Kasumi-1 (cell line): ENCODE data around the gene NFIX.

Experiments
- DNase-seq, 2 experiments: peaks; one replicate each; lab custom pipeline; 2025; lab: John Stamatoyannopoulos, UW

NFIX gene

DNA sequence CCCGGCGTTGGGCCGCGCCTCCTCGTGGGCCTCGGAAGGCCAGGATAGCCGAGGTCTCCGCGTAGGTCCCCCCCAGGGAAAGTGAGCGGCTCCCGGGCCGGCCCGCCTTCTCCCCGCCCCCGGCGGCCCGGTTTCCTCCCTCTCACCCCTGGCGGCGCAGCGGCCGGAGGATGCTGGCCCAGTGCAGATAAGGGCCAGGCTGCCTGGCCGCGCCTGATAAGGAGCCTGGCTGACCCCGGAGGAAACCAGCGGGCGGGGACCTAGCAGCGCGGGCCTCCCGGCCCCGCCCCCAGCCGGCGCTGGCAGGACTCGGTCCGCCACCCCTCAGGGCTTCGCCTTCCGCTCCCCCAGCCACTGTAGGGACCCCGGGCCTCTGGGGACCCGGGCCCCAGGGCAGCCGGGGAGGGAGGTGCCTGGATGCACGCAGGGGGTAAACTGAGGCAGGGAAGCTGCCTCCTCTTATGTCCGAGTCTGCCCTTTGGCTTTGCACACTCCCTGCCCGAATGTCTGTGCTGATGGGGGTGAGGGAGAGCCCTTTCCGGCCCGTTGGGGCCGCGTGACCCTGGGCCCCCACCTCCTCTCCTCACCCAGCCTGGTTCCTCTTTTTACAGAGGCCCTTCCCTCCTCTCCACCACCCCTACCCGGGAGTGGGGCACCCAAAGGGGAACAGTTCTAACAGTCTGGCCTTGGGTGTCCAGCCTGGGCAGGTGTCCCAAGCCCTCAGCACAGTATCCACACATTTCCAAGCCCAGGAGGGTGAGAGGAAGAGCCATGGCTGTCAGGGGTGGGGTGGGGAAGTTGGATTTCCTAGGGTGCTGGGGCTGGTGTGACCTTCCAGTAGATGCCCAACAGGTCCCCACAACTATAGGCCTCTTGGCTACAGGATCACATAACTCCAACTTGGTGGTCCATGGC, 107.6 kb downstream of the NFIX start, which contains the start of gene LYL1:
Gene LYL1 (minus strand): TSS at position 193 of the 915 bp plus-strand sequence. CDS start 1,687 bp downstream, outside the sequence.
- DNase-seq = peak; percentile 92 to 95

- DNase-seq = peak; percentile 68 to 71
These were observed 108.5 kb downstream of the NFIX start for GRCh38 chr19:13103581-13104359.

DNA sequence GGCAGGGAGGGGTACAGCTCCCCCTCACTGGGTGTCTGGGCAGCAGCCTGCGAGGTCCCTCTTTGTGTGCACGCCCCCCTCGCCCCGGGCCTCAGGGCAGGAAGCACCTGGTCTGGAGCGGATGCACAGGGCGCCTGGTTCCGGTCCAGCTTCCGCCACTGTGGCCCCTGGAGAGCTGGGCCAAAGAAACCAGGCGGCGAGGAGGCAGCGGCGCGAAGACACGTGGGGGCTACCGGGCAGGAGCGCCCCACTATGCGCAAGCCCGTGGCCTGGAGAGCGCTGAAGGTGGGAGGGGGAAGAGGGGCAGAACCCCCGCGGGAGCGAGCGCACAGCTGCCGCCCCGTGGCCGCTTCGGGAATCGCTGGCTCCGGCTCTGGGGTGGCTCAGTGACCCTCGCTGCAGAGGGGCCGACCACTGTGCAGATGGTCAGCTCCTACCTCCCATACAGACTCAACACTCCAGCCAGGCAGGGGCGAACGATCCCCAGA, 109.1 kb downstream of the NFIX start:
- DNase-seq = peak; percentile 98 to 99

DNA sequence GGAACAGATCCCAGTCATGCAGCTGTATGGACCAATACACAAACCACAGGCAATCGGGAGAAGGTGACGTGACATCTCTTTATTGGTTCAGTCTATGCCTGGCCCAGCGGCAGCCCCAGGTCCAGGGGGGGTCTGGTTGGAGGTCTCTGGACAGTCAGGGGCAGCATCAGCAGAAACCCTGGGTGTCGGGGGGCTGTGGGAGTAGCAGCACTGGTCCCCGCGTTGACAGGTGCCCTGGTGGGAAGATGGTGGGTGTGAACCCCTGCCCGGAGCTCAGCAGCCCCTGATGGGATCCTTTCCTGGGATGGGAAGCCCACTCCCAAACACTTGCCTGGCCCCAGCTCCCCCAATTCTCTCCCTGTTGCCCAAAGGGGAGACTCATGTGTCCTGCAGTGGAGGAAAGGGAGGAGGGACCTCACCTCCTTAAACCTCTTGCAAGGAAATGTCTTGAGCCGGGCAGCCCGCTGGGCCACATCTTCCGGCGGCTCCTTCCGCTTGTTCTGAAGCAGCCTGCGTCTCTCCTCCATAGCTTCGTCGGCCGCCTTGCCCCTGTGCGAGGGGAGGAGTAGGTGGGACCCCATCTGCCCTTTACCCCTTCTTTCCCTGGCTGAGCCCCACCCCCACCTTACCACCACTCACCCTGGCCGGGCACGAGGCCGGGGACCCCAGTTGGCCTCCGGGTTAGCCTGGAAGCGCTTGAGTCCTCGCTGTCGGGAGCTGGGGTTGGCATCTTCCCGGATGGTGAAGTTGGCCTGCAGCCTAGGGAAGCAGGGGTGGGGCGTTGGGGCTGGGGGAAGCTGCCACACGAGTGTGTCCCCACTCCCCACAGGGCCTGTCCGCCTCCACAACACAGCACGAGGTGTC, 109.8 kb downstream of the NFIX start:
- DNase-seq = peak; percentile 67 to 80

- no peak for DNase-seq
These were observed 114.3 kb downstream of the NFIX start for GRCh38 chr19:13109361-13110098.

- no peak for DNase-seq
These were observed 114.9 kb downstream of the NFIX start for GRCh38 chr19:13110099-13110610.

DNA sequence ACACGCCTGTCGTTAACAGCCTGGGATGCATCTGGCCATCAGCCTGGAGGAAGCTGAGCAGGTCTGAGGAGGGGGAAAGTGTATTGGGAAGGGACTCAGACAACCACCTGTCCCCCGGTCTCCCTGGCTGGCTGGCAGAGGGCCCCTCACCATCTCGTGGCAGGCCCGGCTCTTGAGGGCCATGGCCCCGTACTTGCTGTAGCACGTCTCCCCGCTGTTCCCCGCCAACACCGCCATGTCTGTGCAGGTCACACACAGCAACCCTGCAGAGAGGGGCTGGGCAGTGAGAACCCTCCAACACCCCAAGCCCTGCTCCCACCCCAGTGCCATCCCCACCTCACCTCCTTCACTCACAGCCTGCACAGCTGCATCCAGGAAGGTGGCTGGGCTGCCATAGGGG, 117.3 kb downstream of the NFIX start:
- DNase-seq = no peak

DNA sequence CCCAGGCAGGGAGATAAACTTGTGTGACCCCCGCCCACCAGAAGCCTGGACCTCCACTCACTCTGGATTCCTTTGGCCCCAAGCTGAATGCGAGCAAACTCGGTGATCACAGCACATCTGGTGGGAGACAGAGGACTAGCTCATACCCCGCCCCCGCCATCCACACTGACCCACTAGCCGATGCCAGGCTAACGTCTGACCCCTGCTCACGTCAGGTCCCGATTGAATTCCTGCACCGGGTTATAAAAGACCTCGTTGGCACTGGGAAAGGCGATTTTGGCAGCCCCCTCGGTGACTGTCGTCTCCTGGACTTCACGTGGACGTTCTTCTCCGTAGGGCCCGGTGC, 120.6 kb downstream of the NFIX start:
- DNase-seq = no peak

DNA sequence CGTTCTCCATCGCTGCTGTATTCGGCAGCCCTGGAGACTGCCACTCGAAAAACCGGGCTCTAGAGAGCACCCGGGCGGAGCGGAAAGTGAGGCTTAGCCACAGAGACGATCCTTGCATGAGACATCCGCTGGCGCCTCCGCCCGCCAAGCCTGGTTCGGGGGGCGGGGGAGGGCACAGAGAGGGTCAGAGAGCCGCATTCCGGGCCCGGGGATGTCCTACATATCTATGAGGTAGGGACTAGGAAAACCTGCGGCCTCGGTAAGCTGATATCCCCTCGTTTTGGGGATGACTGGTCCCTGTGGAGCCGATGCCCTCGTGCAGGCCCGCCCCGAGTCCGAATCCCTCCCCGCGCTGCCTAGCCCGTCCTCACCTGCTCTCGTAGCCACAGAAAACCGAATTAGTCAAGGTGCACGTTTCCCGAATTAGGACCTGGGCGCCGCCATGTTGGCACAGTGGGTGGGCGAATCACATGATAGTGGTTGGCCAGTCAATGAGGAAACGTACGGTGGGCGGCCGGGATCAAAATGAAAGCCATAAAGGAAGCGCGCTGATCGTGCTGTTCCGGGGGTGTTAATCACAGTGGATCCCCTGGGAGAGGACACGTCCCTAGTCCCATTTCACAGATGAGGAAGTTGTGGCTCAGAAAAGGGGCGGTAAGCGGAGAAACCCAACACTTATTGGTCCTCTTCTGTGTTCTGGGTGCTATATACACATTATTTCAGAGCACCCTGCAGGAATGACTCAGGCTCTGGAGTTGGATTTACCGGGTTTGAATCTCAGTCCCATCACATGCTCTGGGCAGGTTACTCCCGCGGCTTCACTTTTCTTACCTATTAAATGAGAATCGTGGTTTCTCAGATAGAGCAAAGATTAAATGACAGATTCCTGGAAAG, 121.3 kb downstream of the NFIX start, which contains the start of gene TRMT1:
Gene TRMT1 (minus strand): TSS at position 459 of the 894 bp plus-strand sequence. CDS start 341 bp downstream, at position 118.
- peak; percentile 91 to 95 for DNase-seq

DNA sequence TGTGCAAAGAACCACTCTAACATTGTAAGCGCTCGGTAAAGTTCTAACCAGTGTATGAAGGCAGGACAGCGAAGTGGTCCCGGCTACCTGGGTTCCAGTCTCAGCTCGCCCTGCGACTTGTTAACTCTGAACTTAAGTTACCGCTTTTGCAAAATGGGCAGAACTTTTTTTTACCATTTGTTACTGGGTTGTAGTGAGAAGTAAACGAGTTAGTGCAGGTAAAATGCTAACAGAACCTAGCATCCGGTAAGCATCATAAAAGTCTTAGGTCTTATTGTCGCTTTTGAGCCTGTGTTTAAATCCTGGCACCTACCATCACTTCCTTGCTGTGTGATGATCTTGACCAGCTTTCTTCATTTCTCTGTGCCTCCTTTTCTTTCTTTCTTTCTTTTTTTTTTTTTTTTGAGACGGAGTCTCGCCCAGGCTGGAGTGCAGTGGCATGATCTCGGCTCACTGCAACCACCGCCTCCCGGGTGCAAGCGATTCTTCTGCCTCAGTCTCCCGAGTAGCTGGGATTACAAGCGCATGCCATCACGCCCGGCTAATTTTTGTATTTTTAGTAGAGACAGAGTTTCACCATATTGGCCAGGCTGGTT, 122.0 kb downstream of the NFIX start:
- peak in 1 of 2 experiments; percentile 63 for DNase-seq

DNA sequence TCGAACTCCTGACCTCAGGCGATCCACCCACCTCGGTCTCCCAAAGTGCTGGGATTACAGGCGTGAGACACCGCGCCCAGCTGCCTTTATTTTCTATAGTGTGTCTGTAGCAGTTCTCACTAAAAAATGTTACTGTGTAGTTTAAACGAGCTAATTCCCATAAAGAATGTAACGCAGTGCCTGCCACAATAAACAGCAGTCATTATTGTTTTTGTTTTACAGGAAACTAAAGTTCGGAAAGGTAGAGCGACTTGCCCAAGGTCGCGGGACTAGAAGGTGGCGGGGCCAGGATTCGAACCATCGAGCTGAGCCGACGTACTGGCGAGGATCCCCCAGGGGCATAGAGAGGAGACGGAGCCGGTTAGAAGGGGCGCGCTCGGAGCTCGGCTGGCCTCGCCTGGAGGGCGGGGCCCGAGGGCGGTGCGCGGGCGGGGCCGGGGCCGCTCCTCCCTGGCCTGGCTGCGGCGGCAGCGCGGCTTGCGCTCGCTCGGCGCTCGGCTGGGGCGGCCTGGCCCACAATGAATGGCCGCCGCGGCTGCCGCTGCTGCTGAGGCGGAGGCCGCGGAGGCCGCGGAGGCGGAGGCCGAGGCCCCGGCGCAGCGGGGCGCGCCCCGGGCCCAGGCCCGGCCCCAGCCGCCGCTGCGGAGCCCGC, 122.6 kb downstream of the NFIX start, which contains the start of gene NACC1:
Gene NACC1 (plus strand): TSS at position 493 of the 652 bp plus-strand sequence. CDS start 16,944 bp downstream, outside the sequence.
- peak; percentile 95 for DNase-seq

GRCh38 chr19:13118424-13119193, 123.3 kb downstream of the NFIX start:
- peak; percentile 43 to 45 for DNase-seq

DNA sequence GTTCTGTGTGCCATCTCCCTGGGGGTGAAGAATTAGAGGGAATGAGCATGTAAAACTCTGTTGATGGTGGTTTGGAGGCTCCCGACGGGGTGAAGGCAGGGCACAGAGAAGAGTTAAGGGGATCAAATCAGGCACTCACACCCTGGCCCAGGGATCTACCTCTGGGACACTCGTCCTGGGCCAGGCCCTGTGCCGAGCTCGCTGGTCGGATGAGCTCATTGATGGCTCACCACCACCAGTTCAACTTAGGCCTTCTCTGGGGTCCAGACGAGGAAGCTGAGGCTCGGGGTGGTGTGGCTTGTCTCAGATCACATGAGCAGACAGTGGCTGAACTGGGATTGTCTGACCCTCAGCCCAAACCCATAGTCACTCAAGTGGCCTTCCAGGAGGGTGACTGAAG, 124.4 kb downstream of the NFIX start:
- DNase-seq = no peak

- no peak for DNase-seq
These were observed 124.8 kb downstream of the NFIX start for GRCh38 chr19:13120031-13120430.

GRCh38 chr19:13120817-13121216, 125.5 kb downstream of the NFIX start:
- DNase-seq = no peak

DNA sequence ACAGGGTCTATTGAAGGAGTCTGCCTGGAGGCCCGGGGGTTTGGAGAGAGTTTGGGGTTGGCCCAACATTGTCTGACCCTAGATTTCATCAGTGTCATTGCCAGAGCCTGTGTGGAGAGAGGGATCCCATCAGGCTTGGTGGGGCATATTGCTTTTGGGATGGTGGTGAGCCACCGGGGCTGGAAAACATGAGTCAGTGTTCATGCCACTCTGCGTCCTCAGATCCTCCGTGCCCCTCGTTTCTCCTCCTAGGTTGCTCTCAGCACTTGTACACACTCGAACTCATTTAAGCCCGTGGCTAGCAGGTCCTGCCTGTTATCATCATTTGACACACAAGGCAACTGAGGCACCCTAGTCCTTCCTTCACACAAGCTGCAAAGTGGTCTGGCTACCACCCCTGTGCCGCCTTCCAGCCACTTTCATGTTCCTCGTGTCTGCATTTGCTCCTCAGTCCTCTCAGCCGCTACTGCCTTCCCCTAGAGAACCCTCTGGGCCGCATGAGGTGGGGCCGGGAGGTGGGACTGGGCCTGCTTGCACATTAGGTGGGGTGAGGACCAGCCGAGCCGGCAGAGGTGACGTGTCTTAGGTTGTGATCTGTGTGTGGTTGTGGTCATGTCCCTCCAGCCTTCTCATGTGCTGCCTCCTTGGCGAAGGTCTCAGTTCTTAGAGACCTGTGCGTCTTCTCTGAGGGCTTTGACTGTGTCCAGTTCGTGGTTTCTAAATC, 126.4 kb downstream of the NFIX start:
- DNase-seq = no peak

GRCh38 chr19:13122275-13122878, 127.1 kb downstream of the NFIX start:
- no peak for DNase-seq
